ENCODE results near the gene KHNYN.
A peak's percentile ranks its signal among the peaks of the same experiment; 100 is the strongest.

KHNYN gene

DNA sequence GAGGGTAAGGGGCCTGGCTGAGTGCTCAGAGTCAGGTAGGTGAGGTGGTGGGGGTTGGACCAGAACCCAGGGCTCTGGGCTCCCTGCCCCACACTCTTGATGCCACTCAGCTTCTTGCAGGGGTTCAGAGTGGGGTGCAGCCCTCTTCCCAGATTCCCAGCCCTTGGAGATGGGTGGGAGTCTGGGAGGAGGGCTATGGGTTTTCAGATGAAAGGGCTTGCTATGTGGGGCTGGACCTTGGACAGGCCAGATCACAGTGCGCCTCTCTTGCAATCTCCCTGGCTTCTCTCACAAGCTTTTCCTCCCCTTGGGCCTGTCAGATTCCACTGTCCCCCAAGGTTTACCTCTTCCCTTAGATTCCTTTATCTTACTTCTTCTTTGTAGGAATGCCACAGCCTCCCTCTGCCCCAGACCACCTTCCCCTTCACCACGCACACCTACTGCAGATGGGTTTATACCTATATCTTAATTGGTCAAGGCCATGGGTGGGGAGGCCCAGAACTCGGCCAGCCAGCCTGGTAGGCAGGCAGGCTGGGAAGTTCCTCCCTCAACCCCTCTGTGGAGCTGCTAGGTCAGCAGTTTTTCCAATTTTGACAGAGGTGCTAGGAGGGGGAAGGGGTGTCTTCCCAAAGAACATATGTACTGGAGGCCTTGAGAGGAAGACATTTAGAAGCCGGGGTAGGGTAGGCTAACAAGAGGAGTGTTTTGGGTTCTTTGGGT lies 29.6 kb upstream of the KHNYN start:
- Histone ChIP-seq H3K4me1 (ENCODE audit: control insufficient read depth, insufficient read depth, low read length) (peaks cover 29% of the 10 kb centered on the region), H3K4me3 (ENCODE audit: insufficient read depth, low read depth, low read length) (peak overlapping the region; percentile 65), H3K36me3 (ENCODE audit: control insufficient read depth, insufficient read depth, low read length) (no peaks in the 10 kb centered on the region), H3K27ac (ENCODE audit: insufficient read depth, low read depth, low read length, poor library complexity, severe bottlenecking) (no peak overlapping the region), H3K27me3 (ENCODE audit: control insufficient read depth, insufficient read depth, low read length, poor library complexity, severe bottlenecking) (no peaks in the 10 kb centered on the region), H3K9me3 (ENCODE audit: control insufficient read depth, low read length) (no peaks in the 10 kb centered on the region)
- 91 to 94% methylated on average over 4 of the region's 4 CpGs for WGBS, 2 experiments

DNA sequence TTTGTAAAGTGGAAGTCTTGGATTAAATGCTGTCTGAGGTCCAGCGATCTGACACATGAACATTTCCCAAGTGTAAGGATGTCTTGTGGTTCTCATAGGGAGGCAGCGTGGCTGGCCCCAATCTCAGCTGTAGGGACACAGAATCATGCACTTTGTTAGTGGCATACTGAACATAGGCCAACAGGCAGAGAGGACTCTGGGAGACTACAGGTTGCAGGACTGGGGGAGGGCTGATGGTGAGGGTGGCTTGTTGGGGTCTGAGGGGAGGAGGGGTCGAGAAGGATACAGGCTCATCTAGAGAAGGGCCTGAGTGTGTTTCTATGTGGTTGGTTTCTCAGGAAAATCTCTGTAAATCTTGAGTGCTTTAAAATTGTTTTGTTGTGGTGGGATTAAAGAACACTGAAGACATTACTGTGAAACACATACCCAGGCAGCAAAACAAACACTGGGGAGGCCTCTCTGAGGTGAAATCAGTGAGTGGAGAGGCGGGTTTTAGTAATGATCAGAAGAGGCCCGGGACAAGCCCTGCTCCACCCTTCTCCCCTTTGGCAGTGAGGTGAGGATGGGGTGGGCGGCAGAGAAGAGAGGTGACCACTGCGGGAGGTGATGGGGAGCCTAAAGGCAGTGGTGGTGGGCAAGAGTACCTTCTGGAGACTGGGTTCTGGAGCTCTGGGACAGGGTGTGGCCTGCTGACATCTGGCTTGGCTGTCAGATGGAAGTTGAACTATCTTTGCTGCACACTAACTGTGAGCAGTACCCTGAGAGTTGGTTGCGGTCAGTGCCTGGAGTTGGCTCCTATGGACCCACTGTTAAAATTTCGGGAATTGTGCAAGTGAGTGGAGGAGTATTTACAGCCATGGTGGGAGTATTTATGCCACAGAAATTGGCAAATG lies 27.7 kb upstream of the KHNYN start:
- Histone ChIP-seq H3K9me3 (ENCODE audit: control insufficient read depth, low read length) (no peaks in the 10 kb centered on the region), H3K4me1 (ENCODE audit: control insufficient read depth, insufficient read depth, low read length) (peaks cover 29% of the 10 kb centered on the region), H3K4me3 (ENCODE audit: insufficient read depth, low read depth, low read length) (no peak overlapping the region), H3K36me3 (ENCODE audit: control insufficient read depth, insufficient read depth, low read length) (no peaks in the 10 kb centered on the region), H3K27ac (ENCODE audit: insufficient read depth, low read depth, low read length, poor library complexity, severe bottlenecking) (no peak overlapping the region), H3K27me3 (ENCODE audit: control insufficient read depth, insufficient read depth, low read length, poor library complexity, severe bottlenecking) (no peaks in the 10 kb centered on the region)
- WGBS, 2 experiments: 77 to 79% methylated on average over 9 of the region's 9 CpGs

DNA sequence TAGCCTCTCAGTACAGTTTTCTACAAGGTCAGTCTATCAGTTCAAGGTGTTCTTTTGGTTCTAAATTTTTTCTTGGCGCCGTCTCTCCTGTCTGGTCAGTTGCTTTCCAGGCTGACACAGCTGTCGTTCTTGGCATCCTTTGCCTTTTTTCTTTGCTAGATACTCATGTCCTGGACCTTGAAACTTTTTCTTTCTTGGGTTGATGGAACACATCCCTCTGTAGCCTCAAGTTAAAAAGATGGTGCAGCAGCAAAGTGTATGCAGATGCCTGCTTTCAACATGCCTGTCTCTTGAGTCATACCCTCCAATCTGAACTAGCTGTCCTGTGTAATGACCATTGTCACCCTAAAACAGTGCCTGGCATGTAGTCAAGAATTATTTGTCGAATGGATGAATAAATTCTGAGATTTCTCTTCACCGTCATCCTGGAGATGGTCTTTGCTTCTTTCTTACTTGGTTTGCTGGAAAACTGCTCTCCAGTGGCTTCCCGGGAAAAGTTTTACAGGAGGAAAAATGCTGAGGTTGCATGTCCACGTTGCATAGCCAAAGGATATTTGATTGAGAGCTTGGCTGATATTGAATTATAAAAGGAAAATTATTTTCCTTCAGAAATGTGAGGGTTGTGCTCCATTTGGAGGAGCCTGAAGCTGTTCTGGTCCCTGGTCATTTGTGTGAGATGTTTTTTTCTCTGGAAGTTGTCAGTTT lies 26.3 kb upstream of the KHNYN start:
- WGBS, 2 experiments: 90 to 91% methylated on average over 7 of the region's 7 CpGs
- Histone ChIP-seq H3K4me3 (ENCODE audit: insufficient read depth, low read depth, low read length) (no peak overlapping the region), H3K36me3 (ENCODE audit: control insufficient read depth, insufficient read depth, low read length) (peaks cover 3% of the 10 kb centered on the region), H3K9me3 (ENCODE audit: control insufficient read depth, low read length) (no peaks in the 10 kb centered on the region), H3K4me1 (ENCODE audit: control insufficient read depth, insufficient read depth, low read length) (peaks cover 26% of the 10 kb centered on the region), H3K27me3 (ENCODE audit: control insufficient read depth, insufficient read depth, low read length, poor library complexity, severe bottlenecking) (no peaks in the 10 kb centered on the region), H3K27ac (ENCODE audit: insufficient read depth, low read depth, low read length, poor library complexity, severe bottlenecking) (no peak overlapping the region)

- WGBS, 2 experiments: 76 to 82% methylated on average over 4 of the region's 4 CpGs
- Histone ChIP-seq H3K9me3 (ENCODE audit: control insufficient read depth, low read length) (no peaks in the 10 kb centered on the region), H3K4me3 (ENCODE audit: insufficient read depth, low read depth, low read length) (no peak overlapping the region), H3K27ac (ENCODE audit: insufficient read depth, low read depth, low read length, poor library complexity, severe bottlenecking) (no peak overlapping the region), H3K36me3 (ENCODE audit: control insufficient read depth, insufficient read depth, low read length) (peaks cover 3% of the 10 kb centered on the region), H3K4me1 (ENCODE audit: control insufficient read depth, insufficient read depth, low read length) (peaks cover 19% of the 10 kb centered on the region), H3K27me3 (ENCODE audit: control insufficient read depth, insufficient read depth, low read length, poor library complexity, severe bottlenecking) (no peaks in the 10 kb centered on the region)
These were observed 24.9 kb upstream of the KHNYN start for GRCh38 chr14:24404814-24405213.

DNA sequence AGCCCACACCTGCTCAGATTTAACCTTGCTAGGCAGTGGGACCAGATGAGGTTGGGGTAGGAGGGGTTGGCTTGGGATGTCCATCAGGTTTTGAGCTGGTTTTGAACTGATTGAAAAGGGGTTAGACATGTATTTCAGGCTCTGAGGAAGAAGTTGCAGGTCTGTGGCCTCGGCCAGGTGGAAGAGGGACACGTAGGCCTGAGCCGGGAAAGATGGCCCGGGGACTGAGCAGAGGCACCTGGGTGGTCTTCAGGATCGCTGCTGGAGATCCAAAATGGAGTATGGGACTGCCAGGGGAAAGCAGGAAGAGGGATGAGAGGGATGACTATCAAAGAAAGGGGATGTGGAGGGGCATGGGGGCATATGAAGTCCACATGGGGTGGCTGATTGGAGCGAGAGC lies 23.3 kb upstream of the KHNYN start:
- Histone ChIP-seq H3K27me3 (ENCODE audit: control insufficient read depth, insufficient read depth, low read length, poor library complexity, severe bottlenecking) (no peaks in the 10 kb centered on the region), H3K4me1 (ENCODE audit: control insufficient read depth, insufficient read depth, low read length) (peaks cover 11% of the 10 kb centered on the region), H3K4me3 (ENCODE audit: insufficient read depth, low read depth, low read length) (no peak overlapping the region), H3K36me3 (ENCODE audit: control insufficient read depth, insufficient read depth, low read length) (peaks cover 3% of the 10 kb centered on the region), H3K9me3 (ENCODE audit: control insufficient read depth, low read length) (no peaks in the 10 kb centered on the region), H3K27ac (ENCODE audit: insufficient read depth, low read depth, low read length, poor library complexity, severe bottlenecking) (no peak overlapping the region)
- WGBS, 2 experiments: 93 to 94% methylated on average over 6 of the region's 6 CpGs

- H3K27me3 ChIP-seq (ENCODE audit: control insufficient read depth, insufficient read depth, low read length, poor library complexity, severe bottlenecking): no peaks in the 10 kb centered on the region
- no peak overlapping the region for H3K4me3 ChIP-seq (ENCODE audit: insufficient read depth, low read depth, low read length)
- H3K36me3 ChIP-seq (ENCODE audit: control insufficient read depth, insufficient read depth, low read length): peaks cover 3% of the 10 kb centered on the region
- 95 to 96% methylated on average over 18 of the region's 18 CpGs for WGBS, 2 experiments
- no peaks in the 10 kb centered on the region for H3K9me3 ChIP-seq (ENCODE audit: control insufficient read depth, low read length)
- H3K4me1 ChIP-seq (ENCODE audit: control insufficient read depth, insufficient read depth, low read length): peaks cover 11% of the 10 kb centered on the region
- no peak overlapping the region for H3K27ac ChIP-seq (ENCODE audit: insufficient read depth, low read depth, low read length, poor library complexity, severe bottlenecking)
These were observed 22.0 kb upstream of the KHNYN start for GRCh38 chr14:24407608-24408325.

DNA sequence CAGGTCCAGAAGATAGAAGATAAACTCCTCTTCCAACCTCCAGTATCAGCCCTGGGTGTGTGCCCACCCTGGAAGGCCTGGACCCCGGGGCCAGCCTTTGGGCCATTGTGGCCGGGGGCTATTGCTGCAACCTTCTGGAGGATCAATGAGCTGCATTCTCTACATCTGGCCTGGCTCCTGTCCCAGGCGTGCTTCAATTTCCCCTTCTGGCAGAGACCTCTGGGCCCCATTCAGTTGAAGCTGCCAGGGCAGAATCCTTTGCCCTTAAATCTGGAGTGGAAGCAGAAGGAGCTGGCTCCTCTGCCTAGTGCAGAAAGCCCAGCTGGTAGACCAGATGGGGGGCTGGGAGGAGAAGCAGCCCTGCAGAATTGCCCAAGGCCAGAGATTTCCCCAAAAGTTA lies 21.0 kb upstream of the KHNYN start:
- peaks cover 10% of the 10 kb centered on the region for H3K36me3 ChIP-seq (ENCODE audit: control insufficient read depth, insufficient read depth, low read length)

GRCh38 chr14:24409192-24409591 lies 20.6 kb upstream of the KHNYN start:
- Histone ChIP-seq H3K4me1 (ENCODE audit: control insufficient read depth, insufficient read depth, low read length) (peaks cover 3% of the 10 kb centered on the region), H3K4me3 (ENCODE audit: insufficient read depth, low read depth, low read length) (no peak overlapping the region), H3K27ac (ENCODE audit: insufficient read depth, low read depth, low read length, poor library complexity, severe bottlenecking) (no peak overlapping the region), H3K9me3 (ENCODE audit: control insufficient read depth, low read length) (no peaks in the 10 kb centered on the region), H3K36me3 (ENCODE audit: control insufficient read depth, insufficient read depth, low read length) (peaks cover 14% of the 10 kb centered on the region), H3K27me3 (ENCODE audit: control insufficient read depth, insufficient read depth, low read length, poor library complexity, severe bottlenecking) (no peaks in the 10 kb centered on the region)
- WGBS, 2 experiments: 86% methylated on average over 6 of the region's 6 CpGs

More for the DNA sequence above, 21.0 kb upstream of the KHNYN start:
- 89 to 94% methylated on average over 3 of the region's 3 CpGs for WGBS, 2 experiments
- Histone ChIP-seq H3K27me3 (ENCODE audit: control insufficient read depth, insufficient read depth, low read length, poor library complexity, severe bottlenecking) (no peaks in the 10 kb centered on the region), H3K9me3 (ENCODE audit: control insufficient read depth, low read length) (no peaks in the 10 kb centered on the region), H3K27ac (ENCODE audit: insufficient read depth, low read depth, low read length, poor library complexity, severe bottlenecking) (no peak overlapping the region), H3K4me3 (ENCODE audit: insufficient read depth, low read depth, low read length) (no peak overlapping the region), H3K4me1 (ENCODE audit: control insufficient read depth, insufficient read depth, low read length) (peaks cover 5% of the 10 kb centered on the region)

DNA sequence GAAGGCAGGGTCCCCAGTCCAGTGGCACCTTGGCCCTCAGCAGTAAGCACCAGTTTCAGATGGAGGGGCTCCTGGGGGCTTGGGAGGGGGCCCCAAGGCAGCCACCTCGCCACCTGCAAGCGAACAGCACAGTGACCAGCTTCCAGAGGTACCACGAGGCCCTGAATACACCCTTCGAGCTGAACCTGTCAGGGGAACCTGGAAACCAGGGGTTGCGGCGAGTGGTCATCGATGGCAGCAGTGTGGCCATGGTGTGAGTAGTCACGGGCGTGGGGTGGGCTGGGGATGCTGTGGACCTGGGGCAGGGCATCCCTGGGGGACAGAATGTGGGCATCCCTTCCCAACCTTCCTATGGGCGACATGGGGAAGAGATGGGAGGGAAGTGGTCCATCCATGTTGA lies 19.8 kb upstream of the KHNYN start:
- 94 to 96% methylated on average over 10 of the region's 10 CpGs for WGBS, 2 experiments
- no peaks in the 10 kb centered on the region for H3K27me3 ChIP-seq (ENCODE audit: control insufficient read depth, insufficient read depth, low read length, poor library complexity, severe bottlenecking)
- H3K4me1 ChIP-seq (ENCODE audit: control insufficient read depth, insufficient read depth, low read length): no peaks in the 10 kb centered on the region
- H3K9me3 ChIP-seq (ENCODE audit: control insufficient read depth, low read length): no peaks in the 10 kb centered on the region
- no peak overlapping the region for H3K27ac ChIP-seq (ENCODE audit: insufficient read depth, low read depth, low read length, poor library complexity, severe bottlenecking)
- peaks cover 16% of the 10 kb centered on the region for H3K36me3 ChIP-seq (ENCODE audit: control insufficient read depth, insufficient read depth, low read length)
- no peak overlapping the region for H3K4me3 ChIP-seq (ENCODE audit: insufficient read depth, low read depth, low read length)

All from ectodermal cell (in vitro differentiated cells).